GM04503 (cell line): ENCODE results near the gene EP400.

Source experiments
- DNase-seq: peaks from one replicate; pipeline ENCODE4 v3.0.0-alpha.2; 2012; ENCODE audit warnings: low read depth

The EP400 gene

DNA sequence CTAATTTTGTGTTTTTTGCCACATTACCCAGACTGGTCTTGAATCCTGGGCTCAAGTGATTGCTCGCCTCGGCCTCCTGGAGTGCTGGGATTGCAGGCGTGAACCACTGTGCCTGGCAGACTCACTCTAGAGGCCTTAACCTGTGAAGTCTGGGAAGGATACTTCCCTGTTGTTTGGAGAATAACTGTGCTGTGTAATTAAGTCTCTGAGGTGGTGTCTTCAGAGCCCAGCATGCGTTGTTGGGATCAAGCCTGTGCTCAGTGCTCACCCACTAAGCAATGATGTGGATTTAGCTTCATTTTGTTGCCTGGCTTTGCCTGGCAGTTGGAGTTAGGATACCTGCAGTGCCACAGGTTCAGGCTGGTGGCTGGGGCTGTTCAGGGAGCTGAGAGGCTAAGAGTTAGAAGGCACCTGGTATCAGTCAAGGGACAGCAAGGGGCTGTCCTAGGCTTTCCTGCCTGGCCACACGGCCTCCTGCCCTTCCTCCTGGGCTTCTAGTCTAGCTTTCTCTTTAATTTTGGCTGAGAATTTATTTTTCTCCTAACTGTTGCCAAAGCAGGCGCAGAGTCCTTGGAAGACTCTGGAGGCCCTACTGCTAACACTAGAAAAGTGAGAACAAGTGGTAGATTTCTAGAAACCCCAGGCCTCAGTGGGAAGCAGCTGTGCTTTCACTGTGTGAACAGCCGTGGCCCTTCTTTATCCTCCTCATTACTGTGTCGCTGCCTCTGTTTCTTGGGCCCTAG lies 38.5 kb downstream of the EP400 start:
- DNase-seq, result no peak

DNA sequence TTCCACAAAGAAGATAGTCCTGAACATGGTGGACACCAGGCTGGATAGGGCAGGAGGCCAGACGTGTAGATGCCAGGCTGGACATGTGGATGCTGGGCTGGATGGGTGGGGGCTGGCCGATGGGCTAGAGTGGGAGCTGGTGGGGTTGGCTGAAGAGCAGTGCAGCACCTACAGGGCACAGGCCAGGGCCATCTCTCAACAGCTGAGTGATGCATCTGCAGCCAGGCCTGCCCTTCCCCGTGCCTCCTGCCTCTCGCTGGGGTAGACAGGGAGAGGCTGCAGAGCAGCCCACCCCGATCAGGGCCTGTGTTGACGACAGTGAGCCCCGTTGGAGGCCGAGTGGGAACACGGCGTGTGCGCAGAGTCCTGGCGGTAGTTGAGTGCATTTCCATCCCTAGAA lies 39.3 kb downstream of the EP400 start:
- DNase-seq, result no peak

DNA sequence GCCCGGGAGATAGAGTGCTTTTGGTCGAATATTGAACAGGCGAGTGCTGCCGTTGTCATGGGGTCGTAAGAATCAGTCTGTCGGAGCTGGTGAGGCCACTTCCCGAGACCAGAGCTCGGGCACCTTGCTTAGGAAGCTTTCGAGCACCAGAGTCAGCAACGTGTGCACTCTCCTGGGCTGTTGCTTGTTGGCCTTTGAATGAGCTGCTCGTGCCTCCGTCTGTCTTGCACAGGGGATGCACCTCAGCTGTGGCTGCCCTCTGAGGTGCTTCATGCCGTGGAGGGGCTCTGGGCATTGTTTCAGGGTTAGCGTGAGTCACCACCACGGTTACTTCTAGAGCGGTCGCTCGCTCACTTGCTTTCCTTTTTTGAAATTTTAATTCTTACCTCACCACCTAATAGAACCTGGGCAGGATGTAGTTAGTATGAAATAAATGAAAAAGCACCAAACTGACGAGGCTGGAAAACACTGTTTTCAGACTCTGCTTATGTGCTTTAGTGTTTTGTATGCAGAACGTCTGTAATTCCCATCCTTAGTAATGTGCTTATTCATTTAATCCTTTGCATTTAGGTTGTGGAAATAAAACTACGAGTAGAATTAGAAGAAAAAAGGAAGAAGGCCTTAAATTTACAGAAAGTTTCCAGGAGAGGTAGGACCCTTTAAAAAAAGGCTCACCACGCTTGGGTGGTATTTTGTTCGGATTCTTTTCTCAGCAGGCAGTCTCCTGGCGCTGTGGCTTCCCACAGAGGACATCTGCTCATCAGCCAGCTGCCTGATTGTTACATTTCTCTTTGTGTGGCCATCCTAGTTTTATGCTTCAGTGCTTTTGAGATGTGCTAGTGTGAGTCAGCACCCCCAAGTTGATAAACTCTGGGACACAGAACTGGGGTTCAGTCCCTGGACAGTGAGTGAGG lies 40.6 kb downstream of the EP400 start:
- DNase-seq, result no peak

DNA sequence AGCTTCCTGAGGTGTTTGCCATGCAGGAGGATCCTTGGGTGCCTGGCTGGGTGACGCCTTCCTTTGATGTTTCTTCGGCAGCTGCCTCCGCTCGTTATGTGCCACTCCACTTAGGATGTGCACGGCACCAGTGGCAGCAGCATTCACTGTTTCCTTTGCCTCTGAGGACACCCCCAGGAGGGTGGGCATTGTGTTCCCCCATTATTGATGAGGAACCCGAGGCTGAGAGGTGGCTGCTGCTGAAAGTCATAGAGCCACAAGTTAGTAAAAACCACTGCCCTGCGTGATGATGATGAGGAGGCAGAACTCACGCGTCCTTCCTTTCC lies 41.2 kb downstream of the EP400 start:
- DNase-seq, result no peak

DNA sequence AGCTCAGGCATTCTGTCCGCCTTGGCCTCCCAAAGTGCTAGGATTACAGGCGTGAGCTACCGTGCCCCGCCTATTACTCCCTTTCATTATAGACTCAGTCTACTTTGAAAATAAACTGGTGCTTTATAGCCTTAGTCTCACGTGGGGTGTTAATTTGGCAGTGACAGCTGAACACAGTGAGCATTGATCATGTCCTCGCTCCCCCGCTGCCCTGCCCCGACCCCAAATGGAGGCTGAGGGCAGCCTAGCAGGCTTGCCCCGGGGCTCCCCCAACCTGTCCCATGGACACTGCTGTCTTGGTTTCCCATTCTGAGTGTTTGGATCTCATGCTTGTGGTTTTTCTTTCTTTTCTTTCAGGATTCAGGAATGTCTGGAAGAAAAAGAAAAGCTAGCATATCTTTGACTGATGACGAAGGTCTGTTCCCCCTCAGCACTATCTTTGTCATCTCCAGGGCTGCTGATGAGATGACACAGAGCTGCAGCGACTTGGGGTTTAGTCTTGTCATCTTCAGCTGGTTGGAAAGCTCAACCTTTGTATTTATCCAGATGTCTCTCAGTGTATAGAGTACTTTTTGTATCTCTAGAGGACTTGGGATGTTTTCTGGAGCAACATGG lies 42.2 kb downstream of the EP400 start:
- no peak for DNase-seq

DNA sequence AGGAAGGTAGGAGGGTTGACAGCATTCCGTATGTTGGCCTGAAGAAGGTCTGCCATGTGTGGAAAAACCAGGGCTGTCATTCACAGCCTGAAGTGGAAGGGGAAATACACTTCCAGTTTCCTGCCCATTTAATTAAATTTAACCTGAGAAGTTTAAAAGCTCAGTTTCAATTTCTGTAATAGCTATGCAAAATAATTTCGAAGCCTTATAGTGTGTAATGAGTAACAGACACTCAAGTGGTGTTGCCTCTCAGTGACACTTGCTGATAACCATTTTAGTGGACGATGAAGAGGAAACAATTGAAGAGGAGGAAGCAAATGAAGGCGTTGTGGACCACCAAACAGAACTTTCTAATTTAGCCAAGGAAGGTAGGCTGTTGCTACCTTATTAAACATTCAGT lies 44.8 kb downstream of the EP400 start:
- no peak for DNase-seq

DNA sequence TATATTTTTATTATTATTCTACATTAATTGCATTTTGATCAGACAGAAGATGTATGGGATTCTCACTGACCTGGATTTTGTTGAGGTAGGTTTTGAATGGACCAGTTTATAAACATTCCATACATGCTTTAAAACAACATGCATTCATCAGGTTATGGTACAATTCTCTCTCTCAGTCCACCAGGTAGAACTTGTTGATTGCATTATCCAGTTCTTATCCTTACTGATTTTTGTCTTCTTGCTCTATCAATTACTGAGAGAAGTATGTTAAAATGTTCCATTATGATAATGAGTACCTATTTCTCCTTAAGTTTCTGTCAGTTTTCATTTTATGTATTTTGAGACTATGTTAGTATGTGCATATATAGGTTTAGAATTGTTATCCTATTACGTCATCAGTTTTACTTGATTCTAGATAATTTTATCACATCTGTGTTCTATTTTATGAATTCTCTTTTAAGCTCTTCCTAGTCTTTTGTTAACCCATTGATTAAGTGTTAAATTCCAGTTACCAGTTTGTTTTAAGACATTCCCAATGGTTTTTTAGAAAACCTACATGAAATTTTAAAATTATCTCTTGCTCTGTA lies 50.6 kb downstream of the EP400 start:
- no peak for DNase-seq

DNA sequence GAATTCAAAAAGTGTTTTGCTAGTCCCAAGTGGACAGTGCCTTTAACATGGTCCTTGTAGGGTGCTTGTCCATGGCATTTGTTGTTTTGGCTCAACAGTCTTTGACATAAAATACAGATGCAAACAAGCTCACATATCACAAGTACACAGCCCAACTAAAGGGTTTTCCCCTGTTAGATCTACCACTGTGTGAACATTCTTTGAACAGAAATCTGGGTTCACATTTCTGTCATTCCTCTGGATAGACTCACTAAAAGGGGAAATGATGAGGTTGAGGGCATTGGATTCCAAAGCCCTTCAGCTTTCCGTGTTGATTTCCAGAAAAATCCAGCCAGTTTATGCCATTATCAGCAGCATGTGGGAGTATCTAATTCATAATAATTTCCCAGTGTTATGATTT lies 54.1 kb downstream of the EP400 start:
- peak; percentile 77 for DNase-seq

DNA sequence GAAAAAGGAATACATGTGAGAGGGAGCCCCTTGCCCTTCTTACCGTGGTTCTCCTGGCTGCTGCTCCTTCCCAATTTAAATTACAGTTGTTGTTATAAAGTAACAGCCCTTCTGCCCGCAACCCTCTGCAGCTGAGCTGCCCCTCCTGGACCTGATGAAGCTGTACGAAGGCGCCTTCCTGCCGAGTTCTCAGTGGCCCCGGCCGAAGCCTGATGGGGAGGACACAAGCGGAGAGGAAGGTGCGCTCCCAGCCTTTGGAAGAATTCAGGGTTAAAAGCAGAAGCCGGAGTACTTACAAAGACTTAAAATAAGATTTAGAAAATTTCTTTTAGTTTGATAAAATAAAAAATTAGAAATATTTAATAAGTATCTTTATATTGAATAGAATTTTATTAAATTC lies 55.2 kb downstream of the EP400 start:
- no peak for DNase-seq

DNA sequence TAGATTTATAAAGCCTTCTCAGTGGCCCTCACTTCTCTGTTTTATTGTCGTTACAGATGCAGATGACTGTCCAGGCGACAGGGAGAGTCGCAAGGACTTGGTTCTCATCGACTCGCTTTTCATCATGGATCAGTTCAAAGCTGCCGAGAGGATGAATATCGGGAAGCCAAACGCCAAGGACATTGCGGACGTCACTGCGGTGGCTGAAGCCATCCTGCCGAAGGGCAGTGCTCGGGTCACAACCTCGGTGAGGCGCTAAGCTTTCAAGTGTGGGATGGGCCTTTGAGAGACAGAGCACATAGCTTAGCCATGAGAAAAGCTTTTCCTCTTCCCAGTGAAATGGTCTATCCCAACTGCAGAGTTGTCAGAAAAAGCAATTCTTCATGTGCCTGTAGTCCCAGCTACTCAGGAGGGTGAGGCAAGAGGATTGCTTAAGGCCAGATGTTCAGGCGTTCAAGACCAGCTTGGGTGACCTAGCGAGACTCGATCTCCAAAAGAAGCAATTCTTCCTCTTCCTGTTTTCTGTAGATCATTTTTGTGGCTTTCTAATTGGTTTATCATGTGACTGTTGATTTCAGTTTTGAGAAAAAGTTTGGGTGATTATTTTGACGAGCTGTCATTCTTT lies 56.4 kb downstream of the EP400 start:
- peak; percentile 4 for DNase-seq

DNA sequence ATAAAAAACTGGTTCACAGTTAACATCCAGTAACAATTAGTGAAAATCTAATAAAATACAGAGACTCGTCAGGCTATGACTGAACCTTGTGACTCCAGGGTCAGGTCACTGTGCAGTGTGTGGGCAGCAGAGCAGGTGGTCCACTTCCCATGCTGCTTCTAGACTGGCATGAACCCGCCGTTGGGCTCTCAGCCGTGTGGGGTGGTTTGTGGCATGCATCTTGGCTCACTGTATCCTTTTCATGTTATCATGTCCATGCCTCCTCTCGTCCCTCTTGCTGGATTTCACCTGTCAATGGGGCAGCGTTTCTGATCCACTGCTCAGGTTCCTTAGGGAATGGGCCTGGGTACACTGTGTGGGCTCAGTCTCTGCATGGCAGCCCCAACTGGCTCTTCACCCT lies 57.3 kb downstream of the EP400 start:
- no peak for DNase-seq

DNA sequence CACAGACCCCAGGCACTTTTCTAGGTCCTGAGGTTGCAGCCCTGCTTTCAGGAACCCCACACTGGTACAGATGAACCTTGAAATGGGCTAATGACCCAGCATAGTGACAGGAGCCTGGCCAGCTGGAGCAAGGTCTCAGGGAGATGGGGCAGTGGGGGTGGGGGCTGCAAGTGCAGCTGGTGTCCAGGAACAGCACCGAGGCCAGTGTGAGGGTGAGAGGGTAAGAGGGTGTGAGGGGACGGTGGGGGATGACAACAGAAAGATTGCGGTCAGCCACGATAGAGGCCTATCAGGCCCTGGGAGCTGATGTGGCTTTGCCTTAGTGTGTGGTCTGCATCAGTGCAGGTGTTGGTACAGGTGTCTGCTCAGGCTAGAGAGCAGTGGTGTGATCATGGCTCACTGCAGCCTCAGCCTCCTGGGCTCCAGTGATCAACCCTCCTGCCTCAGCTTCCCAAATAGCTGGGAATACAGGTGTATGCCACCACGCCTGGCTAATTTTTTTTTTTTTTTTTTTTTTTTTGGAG lies 59.7 kb downstream of the EP400 start:
- no peak for DNase-seq

DNA sequence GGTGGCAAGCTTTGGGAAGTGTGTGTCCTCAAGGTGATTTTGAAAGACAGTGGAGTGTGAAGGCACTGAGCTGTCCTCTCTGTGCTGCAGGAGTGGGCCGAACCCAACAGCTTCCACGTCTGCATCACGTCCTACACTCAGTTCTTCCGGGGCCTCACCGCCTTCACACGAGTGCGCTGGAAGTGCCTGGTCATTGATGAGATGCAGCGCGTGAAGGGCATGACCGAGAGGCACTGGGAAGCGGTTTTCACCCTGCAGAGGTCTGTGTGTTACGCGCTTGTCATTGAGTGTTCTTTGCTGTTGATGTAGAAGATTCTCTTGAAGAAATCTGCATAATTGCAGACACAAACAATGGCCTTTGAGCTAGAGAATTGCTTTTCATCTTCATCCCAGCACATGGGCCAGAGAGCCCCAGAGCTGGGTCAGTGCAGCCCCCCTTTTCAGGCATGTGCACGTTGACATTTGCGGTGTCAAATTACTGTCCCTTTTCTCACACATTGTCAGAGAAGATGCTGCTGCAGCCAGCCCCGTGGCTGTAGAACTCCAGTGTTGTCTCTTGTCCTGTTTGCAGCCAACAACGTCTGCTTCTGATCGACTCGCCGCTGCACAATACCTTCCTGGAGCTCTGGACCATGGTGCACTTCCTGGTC lies 63.3 kb downstream of the EP400 start:
- no peak for DNase-seq

DNA sequence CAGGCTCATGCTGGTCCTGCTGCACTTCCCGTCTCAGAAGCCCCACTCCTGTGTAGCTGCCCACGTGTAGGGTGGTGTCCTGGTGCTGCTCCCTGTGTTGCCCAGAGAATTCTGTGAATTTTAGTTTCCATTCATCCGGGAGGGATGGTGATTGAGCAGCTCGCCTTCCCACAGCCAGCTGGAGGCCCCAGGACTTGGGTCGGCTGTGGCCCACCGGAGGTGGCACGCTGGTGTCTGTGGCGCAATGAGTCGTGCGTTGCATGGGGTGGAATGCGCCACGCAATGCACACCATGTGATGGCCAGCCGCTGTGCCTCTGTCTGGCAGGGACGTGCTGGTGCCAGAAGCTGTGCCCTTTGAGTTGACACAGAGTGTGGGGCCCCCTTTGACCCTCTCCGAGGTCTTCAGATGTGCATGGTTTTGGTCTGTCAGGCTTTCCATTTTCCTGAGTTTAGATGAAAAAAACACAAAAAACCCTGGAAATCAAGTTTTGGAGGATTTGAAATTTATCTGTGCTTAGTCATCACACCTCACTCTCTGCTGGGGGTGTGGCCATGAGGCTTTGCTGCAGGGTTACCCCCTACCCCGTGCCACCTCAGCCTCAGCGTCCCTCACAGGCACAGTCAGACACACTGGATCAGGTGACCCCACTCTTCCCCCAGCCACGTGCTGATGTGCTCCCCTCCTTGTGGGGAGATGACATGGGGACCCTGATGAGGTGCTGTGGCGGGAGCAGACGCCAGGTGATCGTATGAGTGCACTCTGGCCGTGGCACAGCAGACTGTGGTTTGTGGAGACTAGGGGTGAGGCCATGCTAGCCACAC lies 64.6 kb downstream of the EP400 start:
- no peak for DNase-seq

DNA sequence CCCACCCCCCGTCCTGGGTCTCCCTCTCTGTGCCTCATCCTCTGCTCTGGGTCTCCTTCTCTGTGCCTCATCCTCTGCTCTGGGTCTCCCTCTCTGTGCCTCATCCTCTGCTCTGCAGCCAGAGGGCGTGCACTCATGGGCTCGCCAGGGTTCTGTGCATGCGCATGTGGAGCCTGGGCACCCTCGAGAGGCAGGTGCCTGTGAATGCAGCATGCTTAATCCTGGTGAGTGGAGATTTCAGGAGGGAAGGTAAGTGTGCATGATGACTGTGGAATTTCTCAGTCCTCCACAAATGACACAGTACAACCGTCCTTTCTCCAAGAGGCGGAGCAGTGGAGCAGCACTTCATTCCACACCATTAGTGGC lies 65.2 kb downstream of the EP400 start:
- no peak for DNase-seq

DNA sequence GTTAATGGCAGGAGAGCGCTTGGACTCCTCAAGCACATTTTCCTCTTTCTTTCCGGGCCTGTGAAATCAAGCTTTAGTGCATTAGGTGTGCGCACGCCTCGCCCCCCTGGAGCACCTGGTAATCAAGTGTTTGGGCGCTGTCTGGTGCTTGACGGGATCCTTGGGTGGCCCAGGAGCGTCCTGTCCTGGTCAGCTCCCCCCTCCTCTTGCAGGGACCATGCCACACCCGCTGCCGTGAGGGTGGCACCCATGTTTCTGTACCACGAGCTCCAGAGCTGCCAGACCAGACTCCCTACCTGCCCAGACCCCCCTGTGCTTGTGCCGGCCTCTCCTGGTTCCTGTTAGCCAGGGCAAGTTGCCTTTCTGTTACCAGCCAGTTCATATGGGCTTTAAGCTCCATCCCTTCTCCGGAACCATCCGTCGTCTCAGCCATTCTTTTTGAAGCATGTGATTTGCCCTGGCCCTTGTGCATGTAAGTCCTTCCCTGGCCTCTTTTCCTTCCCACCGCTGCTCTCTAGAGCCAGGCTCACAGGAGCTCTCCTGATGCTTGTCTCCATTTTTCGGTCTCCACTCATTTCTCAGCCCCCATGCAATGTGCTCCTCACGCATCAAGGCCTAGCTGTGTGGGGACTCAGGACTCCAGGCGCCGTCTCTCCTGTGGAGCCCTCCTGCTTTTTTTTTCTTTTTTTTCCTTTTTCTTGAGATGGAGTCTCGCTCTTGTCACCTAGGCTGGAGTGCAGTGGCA lies 66.1 kb downstream of the EP400 start:
- no peak for DNase-seq

DNA sequence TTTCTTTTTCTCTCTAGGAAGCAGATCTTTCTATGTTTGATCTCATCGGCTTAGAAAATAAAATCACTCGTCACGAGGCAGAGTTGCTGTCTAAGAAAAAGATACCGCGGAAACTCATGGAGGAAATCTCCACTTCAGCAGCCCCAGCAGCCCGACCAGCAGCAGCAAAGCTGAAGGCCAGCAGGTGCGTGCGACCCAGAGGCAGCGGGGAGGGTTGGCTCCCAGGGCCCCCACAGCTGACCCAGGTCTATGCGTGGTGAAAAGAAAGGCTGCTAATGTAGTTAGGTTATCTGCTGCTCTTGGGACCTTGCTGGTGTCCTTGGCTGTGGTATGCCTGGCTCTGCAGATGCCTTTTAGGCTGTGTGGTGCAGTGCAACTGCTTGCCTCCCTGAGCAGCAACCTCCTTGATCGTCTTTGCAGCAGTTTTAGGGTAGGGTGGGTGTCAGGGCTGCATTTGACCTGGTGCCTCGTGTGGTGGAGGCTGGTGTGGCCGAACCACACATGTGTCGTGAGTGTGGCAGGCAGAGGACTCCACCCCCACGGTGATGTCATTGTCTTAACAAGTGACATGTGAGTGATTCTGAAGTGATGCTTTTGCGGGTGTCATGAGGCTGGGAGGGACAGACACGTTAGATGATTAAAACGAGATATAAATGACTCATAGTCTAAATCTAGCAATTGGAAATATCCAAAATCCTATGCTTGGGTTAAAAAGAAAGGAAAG lies 68.6 kb downstream of the EP400 start:
- no peak for DNase-seq

DNA sequence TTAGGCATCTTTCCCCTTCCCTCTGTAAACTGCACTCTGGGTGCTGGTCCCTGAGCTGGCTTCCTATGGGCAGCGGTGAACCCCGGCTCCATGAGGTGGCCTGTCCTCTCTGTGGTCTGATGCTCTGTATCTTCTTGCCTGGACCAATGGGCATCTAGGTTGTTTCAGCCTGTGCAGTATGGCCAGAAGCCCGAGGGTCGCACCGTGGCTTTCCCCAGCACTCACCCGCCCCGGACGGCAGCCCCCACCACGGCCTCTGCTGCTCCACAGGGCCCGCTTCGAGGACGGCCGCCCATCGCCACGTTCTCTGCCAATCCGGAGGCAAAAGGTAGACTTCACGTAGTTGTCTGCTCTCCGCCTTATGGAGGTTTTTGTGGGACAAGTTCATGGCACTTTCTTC lies 70.1 kb downstream of the EP400 start:
- no peak for DNase-seq

DNA sequence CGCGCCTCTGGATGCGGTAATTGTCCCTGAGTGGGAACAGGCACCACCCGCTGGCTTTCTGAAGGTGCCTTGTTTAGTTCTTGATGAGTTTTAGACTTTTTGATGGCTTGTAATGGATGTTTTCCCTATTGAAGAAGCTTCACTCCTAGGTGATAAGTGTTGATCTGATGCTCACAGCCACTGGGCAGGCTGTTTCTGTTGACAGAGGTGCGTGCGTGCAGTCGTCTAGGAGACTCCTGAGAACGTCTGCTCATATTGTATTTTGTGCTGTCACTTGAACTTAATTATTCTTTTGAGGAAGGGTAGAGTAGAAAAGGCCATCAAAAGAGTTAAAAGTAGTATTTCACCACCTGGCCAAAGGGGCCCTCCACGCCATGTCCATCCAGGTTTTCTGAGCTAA lies 70.5 kb downstream of the EP400 start:
- no peak for DNase-seq
